GM12878 (cell line): ENCODE data around the gene SLC45A1. TPM values are rescaled to one million over a fixed set of nuclear protein-coding genes. Genes with fewer than 3 reads are reported as not detected.

Experiments
- ATAC-seq: fragments of 200-7000 bp; cut with Tn5 transposase; 3 replicates; pipeline ENCODE4 v1.9.1; 2020; ENCODE audit warnings: mild to moderate bottlenecking, moderate library complexity
- BruUV-seq: library from RNA; stranded (reverse); fragments of 400-500 nt; replicated peaks from 2 replicates; lab custom pipeline; 2021; lab: Mats Ljungman, UMichigan
- CTCF ChIA-PET: fragments of 300-600 bp; sonication (Branson Sonifier 250); formaldehyde crosslinking; extraction: SDS; loops from one replicate; lab custom pipeline; 2021; ENCODE audit warnings: inconsistent platforms; lab: Yijun Ruan, JAX
- POLR2A ChIA-PET: fragments of 350-600 bp; formaldehyde crosslinking; extraction: SDS; loops from one replicate; lab custom pipeline; 2021; ENCODE audit warnings: inconsistent platforms; lab: Charles Lee
- RAD21 ChIA-PET: fragments of 300-600 bp; sonication (Branson Sonifier 250); formaldehyde crosslinking; loops from one replicate; lab custom pipeline; 2023; ENCODE audit warnings: antibody characterized with exemption; ENCODE audit not compliant: unreplicated experiment; lab: Charles Lee
- SMC1A ChIA-PET: fragments of 300-600 bp; sonication (Branson Sonifier 250); formaldehyde crosslinking; loops from one replicate; lab custom pipeline; 2023; ENCODE audit not compliant: unreplicated experiment, uncharacterized antibody; lab: Charles Lee
- DNase-seq: peaks from one replicate; pipeline ENCODE4 v3.0.0-alpha.2; 2011; ENCODE audit warnings: low read depth, low spot score
- FAIRE-seq: peaks from 3 replicates; lab custom pipeline; 2011; peaks lifted over from hg19 to GRCh38; lab: Jason Lieb, UNC
- H2AFZ ChIP-seq: 2 replicates; pipeline ENCODE4 v1.6.0; 2011; ENCODE audit warnings: low read depth, low read length, control low read depth; ENCODE audit not compliant: control insufficient read depth
- H3K27ac ChIP-seq: 2 replicates; pipeline ENCODE4 v1.5.1; 2011; ENCODE audit warnings: control low read depth; ENCODE audit not compliant: control insufficient read depth, insufficient read depth
- H3K27me3 ChIP-seq, 2 experiments: replicated peaks in 1 of 2; 2 replicates each; pipeline versions ENCODE4 v1.6.0 to v1.6.1; 2011; ENCODE audit warnings: low read length in 1 of 2; ENCODE audit not compliant: control insufficient read depth in 2 of 2, insufficient read depth in 2 of 2
- H3K36me3 ChIP-seq, 2 experiments: 2 replicates each; pipeline ENCODE4 v1.5.1; 2011; ENCODE audit warnings: low read length in 1 of 2; ENCODE audit not compliant: control insufficient read depth in 2 of 2, insufficient read depth in 2 of 2
- H3K4me1 ChIP-seq: 2 replicates; pipeline ENCODE4 v1.6.1; 2011; ENCODE audit warnings: mild to moderate bottlenecking, low read length, moderate library complexity, mixed read lengths; ENCODE audit not compliant: control insufficient read depth, insufficient read depth
- H3K4me2 ChIP-seq: 2 replicates; pipeline ENCODE4 v1.6.0; 2011; ENCODE audit warnings: control low read depth; ENCODE audit not compliant: control insufficient read depth, insufficient read depth
- H3K4me3 ChIP-seq: fragments of 200-600 bp; sonication (generic); 2 replicates; pipeline ENCODE4 v1.5.1; 2016
- H3K79me2 ChIP-seq: 2 replicates; pipeline ENCODE4 v1.6.0; 2011; ENCODE audit warnings: low read length; ENCODE audit not compliant: control insufficient read depth, insufficient read depth
- H3K9ac ChIP-seq: 2 replicates; pipeline ENCODE4 v1.8.0; 2011; ENCODE audit warnings: low read length, control low read depth, mixed read lengths; ENCODE audit not compliant: control insufficient read depth, insufficient read depth
- H3K9me3 ChIP-seq: replicated peaks from 3 replicates; pipeline ENCODE4 v1.5.1; 2011; ENCODE audit warnings: mild to moderate bottlenecking, low read length; ENCODE audit not compliant: control insufficient read depth, insufficient read depth
- H4K20me1 ChIP-seq: 2 replicates; pipeline ENCODE4 v1.6.0; 2011; ENCODE audit not compliant: control insufficient read depth, insufficient read depth
- CBFB ChIP-seq: IDR thresholded peaks from 2 replicates; pipeline ENCODE4 v1.6.1; 2016; ENCODE audit warnings: antibody characterized with exemption, low read depth
- CHD4 ChIP-seq: fragments of 200-600 bp; sonication (generic); IDR thresholded peaks from 2 replicates; pipeline ENCODE4 v1.6.1; 2016; ENCODE audit warnings: mild to moderate bottlenecking
- EZH2 ChIP-seq: IDR thresholded peaks from 2 replicates; pipeline ENCODE4 v1.6.1; 2012; ENCODE audit warnings: low read depth, mild to moderate bottlenecking, control low read depth, inconsistent platforms, low read length, borderline replicate concordance; ENCODE audit not compliant: control insufficient read depth
- MTA2 ChIP-seq: fragments of 450-650 bp; IDR thresholded peaks from 2 replicates; pipeline ENCODE4 v1.6.1; 2016; ENCODE audit warnings: low read depth, mild to moderate bottlenecking, moderate library complexity
- POLR2A ChIP-seq: IDR thresholded peaks from 2 replicates; pipeline ENCODE4 v1.6.1; 2011; ENCODE audit warnings: low read depth, mild to moderate bottlenecking, low read length
- SREBF2 ChIP-seq: IDR thresholded peaks from 2 replicates; pipeline ENCODE4 v1.6.1; 2012; ENCODE audit warnings: mild to moderate bottlenecking, low read length
- WRNIP1 ChIP-seq: IDR thresholded peaks from 2 replicates; pipeline ENCODE4 v1.6.1; 2011; ENCODE audit warnings: low read depth, low read length, improper control_type of control experiment, borderline replicate concordance
- ZNF274 ChIP-seq: IDR thresholded peaks from one replicate; pipeline ENCODE4 v1.8.0; 2011; ENCODE audit not compliant: insufficient read length, insufficient read depth
- ZZZ3 ChIP-seq: IDR thresholded peaks from 2 replicates; pipeline ENCODE4 v1.6.1; 2011; ENCODE audit warnings: low read depth; ENCODE audit not compliant: control insufficient read depth, insufficient read length
- WGBS: methylation state at CpG from one replicate; pipeline ENCODE4 v1.1.6; 2016; ENCODE audit warnings: low lambda C conversion rate; ENCODE audit not compliant: insufficient replicate concordance, insufficient coverage; ENCODE audit errors: missing lambda C conversion rate; 5-methylcytosine and 5-hydroxymethylcytosine counted together
- in situ Hi-C: fragments of 300-500 bp; cut with MboI; formaldehyde crosslinking; loops from 9 replicates; pipeline ENCODE4 v1.14.3; 2018; ENCODE audit warnings: mixed read lengths
- intact Hi-C: fragments of 100-400 bp; cut with micrococcal nuclease; formaldehyde crosslinking; loops from one replicate; pipeline ENCODE4 v1.14.2; 2022; ENCODE audit not compliant: unreplicated experiment
- polyA plus RNA-seq, 11 experiments: library from polyadenylated mRNA; depleted of rRNA in 4 of 11; unstranded in 6 of 11; stranded (reverse) in 5 of 11; fragments of >200 nt; fragmentation: Nextera tagmentation in 4 of 11; fragmentation: Illumina TruSeq in 1 of 11; extraction: Ambion mirVana in 4 of 11; extraction: Trizol in 1 of 11; gene quantifications; 1 replicate in 1 of 11; 2 replicates in 10 of 11; pipeline versions ENCODE4 v1.2.1 to v1.2.3, GENCODE V29; 2011 to 2016; ENCODE audit warnings: inconsistent platforms in 2 of 11, missing spikeins in 2 of 11, low read depth in 1 of 11
- total RNA-seq, 4 experiments: library from RNA; depleted of rRNA in 3 of 4; stranded (reverse); fragments of >200 nt in 3 of 4; fragmentation: Illumina TruSeq in 1 of 4; extraction: Trizol in 1 of 4; gene quantifications; 2 replicates each; pipeline versions ENCODE4 v1.2.1 to v1.2.3, GENCODE V29; 2013 to 2021
- TF ChIP-seq, protein P1 (sequence below): IDR thresholded peaks from 2 replicates; pipeline ENCODE4 v1.6.1; 2012; ENCODE audit warnings: low read depth, low read length, improper control_type of control experiment
- TF ChIP-seq, protein P2 (sequence below): IDR thresholded peaks from 2 replicates; pipeline ENCODE4 v1.6.1; 2012; ENCODE audit warnings: low read depth, low read length, improper control_type of control experiment

SLC45A1 gene
- total and polyA plus RNA-seq, 10 of the 15 experiments (the other 5 are each of a cell fraction or from before 2014, with no cell fraction given): 0.07 to 0.23 (median 0.13) TPM; not detected in 6

DNA sequence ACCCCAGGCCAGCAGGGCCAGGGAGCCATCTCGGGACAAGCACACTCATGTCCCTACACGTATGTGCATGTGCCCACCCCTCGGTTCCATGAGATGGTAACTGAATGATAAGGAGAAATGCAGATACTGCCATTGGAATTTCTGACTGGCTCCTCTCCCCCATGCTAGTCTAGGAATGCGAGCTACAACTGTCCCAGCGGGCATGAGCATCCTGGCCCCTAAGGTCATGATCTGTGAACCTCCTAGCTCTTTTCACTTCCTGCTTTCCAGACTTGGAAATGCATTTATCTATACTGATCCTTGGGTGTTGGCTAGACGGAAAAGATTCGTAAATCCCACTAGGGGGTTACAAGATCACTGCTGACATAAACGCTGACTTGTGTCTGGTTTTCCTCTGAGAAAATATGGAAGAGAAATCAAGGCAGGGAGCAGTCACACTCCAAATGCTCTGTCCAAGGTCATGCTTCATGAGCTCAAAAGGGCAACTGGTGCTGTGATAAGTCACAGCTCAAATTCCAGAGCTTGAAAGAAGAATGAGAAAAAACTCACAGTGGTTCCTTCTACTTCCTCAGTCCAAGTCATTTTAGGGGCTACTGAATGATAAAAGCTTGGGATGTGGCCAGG, 49.8 kb downstream of the SLC45A1 start:
- ChIA-PET POLR2A (no interaction called here), SMC1A (interaction anchor here (1.3 kb wide), 1 partner anchor 358 kb away, joined by 3 read pairs; no protein-coding TSS in a partner anchor), RAD21 (no interaction called here), CTCF (interaction anchor here (0.7 to 3.0 kb wide), 3 partner anchors 18 to 392 kb away, joined by 3 to 9 read pairs (median 5); no protein-coding TSS in a partner anchor)
- in situ Hi-C loops (no loop called here), intact Hi-C loops (no loop called here)
- Histone ChIP-seq H2AFZ (no peak overlapping the region), H3K4me1 (no peaks in the 10 kb centered on the region), H3K36me3 (peaks cover 2 to 25% of the 10 kb centered on the region in 2 experiments), H3K27me3 (no peaks in the 10 kb centered on the region), H3K4me3 (no peak overlapping the region), H3K4me2 (no peak overlapping the region), H3K9ac (no peak overlapping the region), H4K20me1 (no peaks in the 10 kb centered on the region), H3K9me3 (no peaks in the 10 kb centered on the region), H3K27ac (no peak overlapping the region), H3K79me2 (no peaks in the 10 kb centered on the region; the same call in 1 of the 2 replicates)
- ATAC-seq: no peak
- no peak for DNase-seq
- TF ChIP-seq POLR2A (no peak), WRNIP1 (no peak), EZH2 (no peak), ZZZ3 (no peak), ZNF274 (no peak), MTA2 (no peak), SREBF2 (no peak), CHD4 (no peak), CBFB (no peak)
- TF ChIP-seq, protein P1, sequence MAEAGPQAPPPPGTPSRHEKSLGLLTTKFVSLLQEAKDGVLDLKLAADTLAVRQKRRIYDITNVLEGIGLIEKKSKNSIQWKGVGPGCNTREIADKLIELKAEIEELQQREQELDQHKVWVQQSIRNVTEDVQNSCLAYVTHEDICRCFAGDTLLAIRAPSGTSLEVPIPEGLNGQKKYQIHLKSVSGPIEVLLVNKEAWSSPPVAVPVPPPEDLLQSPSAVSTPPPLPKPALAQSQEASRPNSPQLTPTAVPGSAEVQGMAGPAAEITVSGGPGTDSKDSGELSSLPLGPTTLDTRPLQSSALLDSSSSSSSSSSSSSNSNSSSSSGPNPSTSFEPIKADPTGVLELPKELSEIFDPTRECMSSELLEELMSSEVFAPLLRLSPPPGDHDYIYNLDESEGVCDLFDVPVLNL: no peak
- TF ChIP-seq, protein P2, sequence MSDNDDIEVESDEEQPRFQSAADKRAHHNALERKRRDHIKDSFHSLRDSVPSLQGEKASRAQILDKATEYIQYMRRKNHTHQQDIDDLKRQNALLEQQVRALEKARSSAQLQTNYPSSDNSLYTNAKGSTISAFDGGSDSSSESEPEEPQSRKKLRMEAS: no peak
- 97% methylated on average over 8 of the region's 8 CpGs for WGBS
- FAIRE-seq: no peak
- BruUV-seq: no TSS peak
